MM.1S (cell line): ENCODE data around the gene FXYD3.

Experiments used
- DNase-seq: peaks from one replicate; pipeline ENCODE4 v3.0.0-alpha.2; 2015
- H2AFZ ChIP-seq: fragments of 300-600 bp; sonication (generic); 2 replicates; pipeline ENCODE4 v1.6.0; 2016; ENCODE audit warnings: antibody characterized with exemption, low read length
- H3F3A ChIP-seq: fragments of 300-600 bp; sonication (generic); 2 replicates; pipeline ENCODE4 v1.6.1; 2016; ENCODE audit warnings: mild to moderate bottlenecking, antibody characterized with exemption, low read length, moderate library complexity, mixed read lengths; ENCODE audit not compliant: insufficient read depth
- H3K27ac ChIP-seq: fragments of 300-600 bp; sonication (generic); 2 replicates; pipeline ENCODE4 v1.5.1; 2016; ENCODE audit warnings: mild to moderate bottlenecking, low read length
- H3K27me3 ChIP-seq: fragments of 300-600 bp; sonication (generic); replicated peaks from 2 replicates; pipeline ENCODE4 v1.6.0; 2016; ENCODE audit warnings: low read length; ENCODE audit not compliant: insufficient read depth
- H3K36me3 ChIP-seq: fragments of 300-600 bp; sonication (generic); replicated peaks from 2 replicates; pipeline ENCODE4 v1.6.1; 2016; ENCODE audit warnings: mild to moderate bottlenecking, low read length, mixed read lengths; ENCODE audit not compliant: insufficient read depth
- H3K4me1 ChIP-seq: fragments of 300-600 bp; sonication (generic); 2 replicates; pipeline ENCODE4 v1.6.1; 2016; ENCODE audit warnings: low read length, mixed read lengths
- H3K4me2 ChIP-seq: fragments of 300-600 bp; sonication (generic); 2 replicates; pipeline ENCODE4 v1.6.0; 2016; ENCODE audit warnings: low read depth, low read length
- H3K4me3 ChIP-seq: fragments of 300-600 bp; sonication (generic); 2 replicates; pipeline ENCODE4 v1.5.1; 2016; ENCODE audit warnings: low read length, mixed read lengths
- H3K79me2 ChIP-seq: fragments of 300-600 bp; sonication (generic); 2 replicates; pipeline ENCODE4 v1.6.1; 2016; ENCODE audit warnings: mixed run types, low read length, mixed read lengths
- H3K9ac ChIP-seq: fragments of 300-600 bp; sonication (generic); 2 replicates; pipeline ENCODE4 v1.6.1; 2016; ENCODE audit warnings: low read length, mixed read lengths
- H3K9me2 ChIP-seq: fragments of 300-600 bp; sonication (generic); replicated peaks from 2 replicates; pipeline ENCODE4 v1.6.1; 2016; ENCODE audit warnings: mild to moderate bottlenecking, low read length, mixed read lengths; ENCODE audit not compliant: insufficient read depth
- H3K9me3 ChIP-seq: fragments of 300-600 bp; sonication (generic); replicated peaks from 2 replicates; pipeline ENCODE4 v1.6.1; 2016; ENCODE audit warnings: mild to moderate bottlenecking, low read length, mixed read lengths; ENCODE audit not compliant: insufficient read depth
- H4K20me1 ChIP-seq: fragments of 300-600 bp; sonication (generic); 2 replicates; pipeline ENCODE4 v1.6.1; 2016; ENCODE audit warnings: mild to moderate bottlenecking, low read length, moderate library complexity, mixed read lengths; ENCODE audit not compliant: insufficient read depth
- EZH2 ChIP-seq: fragments of 300-600 bp; sonication (generic); optimal IDR thresholded peaks from 2 replicates; pipeline ENCODE3; 2017; ENCODE audit warnings: low read depth, mild to moderate bottlenecking, antibody characterized with exemption, low read length, mixed read lengths
- EZH2phosphoT487 ChIP-seq: fragments of 300-600 bp; sonication (generic); IDR thresholded peaks from 2 replicates; pipeline ENCODE4 v1.6.1; 2018; ENCODE audit warnings: antibody characterized with exemption, low read length
- TF ChIP-seq, protein P1 (sequence below): fragments of 300-600 bp; sonication (generic); IDR thresholded peaks from 2 replicates; pipeline ENCODE4 v1.5.1; 2016; ENCODE audit warnings: antibody characterized with exemption, low read length, mixed read lengths

Gene FXYD3

DNA sequence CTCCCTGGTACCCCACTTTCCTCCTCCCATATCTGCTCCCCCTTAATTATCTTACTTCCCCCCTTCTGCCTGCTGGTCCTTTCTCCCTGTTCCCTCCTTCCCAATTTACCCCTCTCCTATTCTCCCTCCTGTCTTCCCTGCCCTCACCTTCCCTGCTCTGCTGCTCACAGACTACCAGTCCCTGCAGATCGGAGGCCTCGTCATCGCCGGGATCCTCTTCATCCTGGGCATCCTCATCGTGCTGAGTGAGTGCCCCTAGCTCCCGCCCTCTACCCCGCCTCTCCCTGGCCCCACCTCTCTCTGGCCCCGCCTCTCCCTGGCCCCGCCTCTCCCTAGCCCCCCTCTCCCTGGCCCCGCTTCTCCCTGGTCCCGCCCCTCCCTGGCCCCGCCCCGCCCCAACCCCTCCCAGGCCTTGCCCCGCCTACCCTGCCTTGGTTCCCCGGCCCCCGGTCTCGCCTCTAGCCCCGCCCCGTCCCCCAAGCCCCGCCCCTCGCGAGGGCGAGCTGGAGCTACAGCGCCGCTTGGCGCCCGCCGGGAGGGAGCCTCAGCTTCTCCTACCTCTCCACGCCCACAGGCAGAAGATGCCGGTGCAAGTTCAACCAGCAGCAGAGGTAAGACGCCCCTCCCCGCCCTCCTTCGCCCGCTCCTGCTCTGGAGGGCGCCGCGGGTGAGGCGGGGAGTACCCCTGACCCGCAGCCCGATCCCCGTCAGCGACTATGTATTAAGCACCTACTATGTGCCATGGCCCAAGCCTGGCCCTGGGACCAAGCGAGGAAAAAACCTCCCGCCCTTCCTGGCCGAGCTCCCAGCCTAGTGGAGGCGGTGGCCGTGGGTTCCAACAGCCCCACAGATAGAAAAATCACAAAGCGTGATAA is 25.6 kb downstream of the FXYD3 start:
- Histone ChIP-seq H3K9me2 (no peaks in the 10 kb centered on the region), H3K4me1 (peaks cover 15% of the 10 kb centered on the region), H3K27me3 (peaks cover 57% of the 10 kb centered on the region), H3F3A (peaks cover 8% of the 10 kb centered on the region; the same call in 1 of the 2 replicates), H4K20me1 (no peaks in the 10 kb centered on the region), H3K27ac (no peak overlapping the region), H3K9ac (peak overlapping the region; percentile 28; the same call in 1 of the 2 replicates), H3K4me3 (peak overlapping the region; percentile 52), H3K79me2 (no peaks in the 10 kb centered on the region), H3K36me3 (no peaks in the 10 kb centered on the region), H3K4me2 (peak overlapping the region; percentile 100), H3K9me3 (no peaks in the 10 kb centered on the region), H2AFZ (peak overlapping the region; percentile 85; the same call in 1 of the 2 replicates)
- DNase-seq = peak; percentile 92
- no peak for TF ChIP-seq EZH2phosphoT487
- TF ChIP-seq, protein P1, sequence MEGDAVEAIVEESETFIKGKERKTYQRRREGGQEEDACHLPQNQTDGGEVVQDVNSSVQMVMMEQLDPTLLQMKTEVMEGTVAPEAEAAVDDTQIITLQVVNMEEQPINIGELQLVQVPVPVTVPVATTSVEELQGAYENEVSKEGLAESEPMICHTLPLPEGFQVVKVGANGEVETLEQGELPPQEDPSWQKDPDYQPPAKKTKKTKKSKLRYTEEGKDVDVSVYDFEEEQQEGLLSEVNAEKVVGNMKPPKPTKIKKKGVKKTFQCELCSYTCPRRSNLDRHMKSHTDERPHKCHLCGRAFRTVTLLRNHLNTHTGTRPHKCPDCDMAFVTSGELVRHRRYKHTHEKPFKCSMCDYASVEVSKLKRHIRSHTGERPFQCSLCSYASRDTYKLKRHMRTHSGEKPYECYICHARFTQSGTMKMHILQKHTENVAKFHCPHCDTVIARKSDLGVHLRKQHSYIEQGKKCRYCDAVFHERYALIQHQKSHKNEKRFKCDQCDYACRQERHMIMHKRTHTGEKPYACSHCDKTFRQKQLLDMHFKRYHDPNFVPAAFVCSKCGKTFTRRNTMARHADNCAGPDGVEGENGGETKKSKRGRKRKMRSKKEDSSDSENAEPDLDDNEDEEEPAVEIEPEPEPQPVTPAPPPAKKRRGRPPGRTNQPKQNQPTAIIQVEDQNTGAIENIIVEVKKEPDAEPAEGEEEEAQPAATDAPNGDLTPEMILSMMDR = peak; percentile 49

DNA sequence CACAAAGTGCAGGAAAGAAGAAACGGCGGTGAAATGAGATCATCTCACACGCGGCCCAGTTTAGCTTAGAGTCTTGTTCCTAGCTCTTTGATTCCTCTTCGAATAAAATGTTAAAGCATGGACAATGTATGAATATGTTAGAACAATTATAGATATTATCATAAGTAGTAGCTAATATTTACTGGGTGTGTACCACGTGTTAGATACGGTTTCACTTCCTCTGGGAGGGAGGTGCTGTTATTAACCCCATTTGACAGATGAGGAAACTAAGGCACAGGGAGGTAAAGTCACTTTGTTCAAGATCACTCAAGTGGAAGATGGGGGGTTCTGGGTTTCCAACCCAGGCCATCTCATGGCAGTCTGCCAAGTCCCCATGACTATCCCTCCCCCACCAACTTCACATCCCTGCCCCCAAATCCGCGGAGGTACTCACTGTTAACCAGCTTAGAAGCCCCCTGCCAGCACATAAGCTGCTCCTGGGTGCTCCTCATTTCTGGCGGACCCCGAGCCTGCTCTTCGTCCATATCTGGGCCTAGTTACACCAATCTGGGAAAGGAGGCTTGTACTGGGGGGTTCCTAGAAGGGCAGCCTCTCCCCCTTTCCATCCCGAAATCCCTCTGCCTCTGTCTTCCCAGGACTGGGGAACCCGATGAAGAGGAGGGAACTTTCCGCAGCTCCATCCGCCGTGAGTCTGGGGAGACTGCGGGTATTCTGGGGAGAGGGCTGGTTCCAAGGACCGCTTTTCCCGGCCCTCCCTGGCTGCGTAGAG is 26.4 kb downstream of the FXYD3 start:
- H3F3A ChIP-seq = peaks cover 8% of the 10 kb centered on the region; the same call in 1 of the 2 replicates
- H3K79me2 ChIP-seq = no peaks in the 10 kb centered on the region
- H3K9ac ChIP-seq = peak overlapping the region; percentile 28; the same call in 1 of the 2 replicates
- no peak for DNase-seq
- H3K4me2 ChIP-seq = peak overlapping the region; percentile 100
- TF ChIP-seq, protein P1 = no peak
- no peak for TF ChIP-seq EZH2
- no peak for TF ChIP-seq EZH2phosphoT487
- H3K36me3 ChIP-seq = no peaks in the 10 kb centered on the region
- H3K27ac ChIP-seq = no peak overlapping the region
- peak overlapping the region; percentile 52 for H3K4me3 ChIP-seq
- H3K27me3 ChIP-seq = peaks cover 51% of the 10 kb centered on the region
- H4K20me1 ChIP-seq = no peaks in the 10 kb centered on the region
- H3K4me1 ChIP-seq = peaks cover 15% of the 10 kb centered on the region
- H3K9me3 ChIP-seq = no peaks in the 10 kb centered on the region
- no peaks in the 10 kb centered on the region for H3K9me2 ChIP-seq
- peak overlapping the region; percentile 85; the same call in 1 of the 2 replicates for H2AFZ ChIP-seq

DNA sequence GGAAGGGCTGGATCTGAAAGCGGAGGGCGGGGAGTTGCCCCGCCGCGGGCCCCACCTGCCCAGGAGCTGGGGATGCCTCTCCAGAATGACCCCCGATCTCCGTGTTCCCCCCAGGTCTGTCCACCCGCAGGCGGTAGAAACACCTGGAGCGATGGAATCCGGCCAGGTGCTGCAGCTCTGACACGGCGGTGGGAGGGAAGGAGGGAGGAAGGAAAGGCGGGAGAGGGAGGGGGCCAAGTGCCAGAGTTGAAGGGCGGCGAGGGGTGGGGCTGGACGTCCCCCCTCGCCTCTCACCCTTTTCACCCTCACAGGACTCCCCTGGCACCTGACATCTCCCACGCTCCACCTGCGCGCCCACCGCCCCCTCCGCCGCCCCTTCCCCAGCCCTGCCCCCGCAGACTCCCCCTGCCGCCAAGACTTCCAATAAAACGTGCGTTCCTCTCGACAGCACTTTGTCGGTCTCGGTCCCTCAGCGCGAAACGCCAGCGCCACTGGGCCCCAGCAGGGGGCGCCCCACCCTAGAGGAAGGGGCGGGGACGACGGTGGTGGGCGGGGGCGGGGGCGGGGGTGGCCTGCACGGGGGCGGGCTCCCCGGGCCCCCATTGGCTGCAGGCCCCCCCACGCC is 27.1 kb downstream of the FXYD3 start:
- no peaks in the 10 kb centered on the region for H3K9me3 ChIP-seq
- peaks cover 15% of the 10 kb centered on the region for H3K4me1 ChIP-seq
- peak overlapping the region; percentile 39; the same call in 1 of the 2 replicates for H3K4me3 ChIP-seq
- H3K27ac ChIP-seq = no peak overlapping the region
- peaks cover 8% of the 10 kb centered on the region; the same call in 1 of the 2 replicates for H3F3A ChIP-seq
- peaks cover 45% of the 10 kb centered on the region for H3K27me3 ChIP-seq
- no peaks in the 10 kb centered on the region for H3K36me3 ChIP-seq
- 0 out of 2 replicates have a peak overlapping the region, but pooled peaks have one; percentile 42 for H2AFZ ChIP-seq
- H3K4me2 ChIP-seq = peak overlapping the region; percentile 100; the same call in 1 of the 2 replicates
- peak overlapping the region; percentile 8; the same call in 1 of the 2 replicates for H3K9ac ChIP-seq
- H3K79me2 ChIP-seq = no peaks in the 10 kb centered on the region
- TF ChIP-seq EZH2phosphoT487 = no peak
- TF ChIP-seq, protein P1 = peak; percentile 33; the same call in 1 of the 2 replicates
- no peaks in the 10 kb centered on the region for H3K9me2 ChIP-seq
- no peaks in the 10 kb centered on the region for H4K20me1 ChIP-seq
- peak; percentile 47 for DNase-seq
